HEK293 (cell line): Measurements from ENCODE around the gene RPS6KB2.

Experiments
- IKZF3 ChIP-seq: fragments of 450-650 bp; IDR thresholded peaks from 2 replicates; pipeline ENCODE4 v1.5.0; 2018; ENCODE audit warnings: missing biosample characterization, mild to moderate bottlenecking, missing genetic modification characterization, moderate library complexity
- KLF16 ChIP-seq: fragments of 450-650 bp; formaldehyde crosslinking; IDR thresholded peaks from 2 replicates; pipeline ENCODE4 v1.5.1; 2017; ENCODE audit warnings: missing biosample characterization, missing genetic modification characterization
- MEIS1 ChIP-seq: sonication (generic); formaldehyde crosslinking; IDR thresholded peaks from 2 replicates; pipeline ENCODE4 v1.8.1; 2022; ENCODE audit warnings: missing genetic modification reagents, mild to moderate bottlenecking, borderline replicate concordance
- PRDM1 ChIP-seq: fragments of 450-650 bp; formaldehyde crosslinking; IDR thresholded peaks from 2 replicates; pipeline ENCODE4; 2016; ENCODE audit warnings: missing biosample characterization, missing genetic modification characterization
- SALL2 ChIP-seq: fragments of 450-650 bp; formaldehyde crosslinking; IDR thresholded peaks from 2 replicates; pipeline ENCODE4 v1.5.0; 2017; ENCODE audit warnings: missing biosample characterization, mild to moderate bottlenecking, missing genetic modification characterization, borderline replicate concordance
- YY1 ChIP-seq: fragments of 450-650 bp; formaldehyde crosslinking; IDR thresholded peaks from 2 replicates; pipeline ENCODE4 v1.5.1; 2018; ENCODE audit warnings: missing biosample characterization, missing genetic modification characterization
- ZFP3 ChIP-seq: fragments of 450-650 bp; formaldehyde crosslinking; IDR thresholded peaks from 2 replicates; pipeline ENCODE4 v1.5.1; 2016; ENCODE audit warnings: low read depth, missing biosample characterization, missing genetic modification characterization
- ZNF10 ChIP-seq: fragments of 450-650 bp; formaldehyde crosslinking; IDR thresholded peaks from 2 replicates; pipeline ENCODE4 v1.5.1; 2017; ENCODE audit warnings: missing biosample characterization, missing genetic modification characterization
- ZNF112 ChIP-seq: fragments of 450-650 bp; formaldehyde crosslinking; IDR thresholded peaks from 2 replicates; pipeline ENCODE4 v1.5.0; 2017; ENCODE audit warnings: missing biosample characterization, missing genetic modification characterization
- ZNF114 ChIP-seq: fragments of 450-650 bp; formaldehyde crosslinking; IDR thresholded peaks from 2 replicates; pipeline ENCODE4 v1.5.0; 2017; ENCODE audit warnings: missing biosample characterization, missing genetic modification characterization
- ZNF138 ChIP-seq: fragments of 450-650 bp; formaldehyde crosslinking; IDR thresholded peaks from 2 replicates; pipeline ENCODE4 v1.5.1; 2016; ENCODE audit warnings: missing biosample characterization, missing genetic modification characterization, borderline replicate concordance
- ZNF184 ChIP-seq: fragments of 450-650 bp; IDR thresholded peaks from 2 replicates; pipeline ENCODE4 v1.5.1; 2018; ENCODE audit warnings: missing biosample characterization, mild to moderate bottlenecking, missing genetic modification characterization
- ZNF202 ChIP-seq: fragments of 450-650 bp; formaldehyde crosslinking; IDR thresholded peaks from 2 replicates; pipeline ENCODE4 v1.5.1; 2016; ENCODE audit warnings: missing biosample characterization, missing genetic modification characterization, borderline replicate concordance
- ZNF211 ChIP-seq: fragments of 450-650 bp; formaldehyde crosslinking; IDR thresholded peaks from 2 replicates; pipeline ENCODE4 v1.5.1; 2016; ENCODE audit warnings: low read depth, missing biosample characterization, missing genetic modification characterization
- ZNF311 ChIP-seq: fragments of 450-650 bp; formaldehyde crosslinking; IDR thresholded peaks from 2 replicates; pipeline ENCODE4 v1.5.1; 2017; ENCODE audit warnings: missing biosample characterization, missing genetic modification characterization, borderline replicate concordance
- ZNF350 ChIP-seq: fragments of 450-650 bp; formaldehyde crosslinking; IDR thresholded peaks from 2 replicates; pipeline ENCODE4 v1.5.0; 2017; ENCODE audit warnings: missing biosample characterization, mild to moderate bottlenecking, missing genetic modification characterization
- ZNF366 ChIP-seq: fragments of 450-650 bp; formaldehyde crosslinking; conservative IDR thresholded peaks from 2 replicates; pipeline ENCODE4 v1.5.1; 2016; ENCODE audit warnings: missing biosample characterization, missing genetic modification characterization
- ZNF426 ChIP-seq: fragments of 450-650 bp; formaldehyde crosslinking; IDR thresholded peaks from 2 replicates; pipeline ENCODE4 v1.5.1; 2017; ENCODE audit warnings: missing biosample characterization, missing genetic modification characterization, mild to moderate bottlenecking, inconsistent platforms, moderate library complexity
- ZNF433 ChIP-seq: fragments of 450-650 bp; formaldehyde crosslinking; IDR thresholded peaks from 2 replicates; pipeline ENCODE4 v1.5.1; 2016; ENCODE audit warnings: missing biosample characterization, missing genetic modification characterization, low read depth
- ZNF549 ChIP-seq: fragments of 450-650 bp; IDR thresholded peaks from 2 replicates; pipeline ENCODE4 v1.5.1; 2018; ENCODE audit warnings: missing biosample characterization, missing genetic modification characterization, mild to moderate bottlenecking, inconsistent platforms, moderate library complexity
- ZNF561 ChIP-seq: fragments of 450-650 bp; IDR thresholded peaks from 2 replicates; pipeline ENCODE4 v1.5.1; 2018; ENCODE audit warnings: missing biosample characterization, missing genetic modification characterization, borderline replicate concordance
- ZNF596 ChIP-seq: fragments of 450-650 bp; IDR thresholded peaks from 2 replicates; pipeline ENCODE4 v1.5.0; 2018; ENCODE audit warnings: missing biosample characterization, mild to moderate bottlenecking, missing genetic modification characterization, moderate library complexity
- ZNF610 ChIP-seq: fragments of 450-650 bp; formaldehyde crosslinking; IDR thresholded peaks from 2 replicates; pipeline ENCODE4 v1.5.1; 2016; ENCODE audit warnings: missing biosample characterization, missing genetic modification characterization, borderline replicate concordance
- ZNF707 ChIP-seq: fragments of 450-650 bp; formaldehyde crosslinking; IDR thresholded peaks from 2 replicates; pipeline ENCODE4 v1.5.1; 2016; ENCODE audit warnings: missing biosample characterization, missing genetic modification characterization
- ZNF76 ChIP-seq: fragments of 450-650 bp; formaldehyde crosslinking; IDR thresholded peaks from 2 replicates; pipeline ENCODE4; 2016; ENCODE audit warnings: low read depth, missing biosample characterization, missing genetic modification characterization, borderline replicate concordance
- ZNF837 ChIP-seq: fragments of 450-650 bp; formaldehyde crosslinking; IDR thresholded peaks from 2 replicates; pipeline ENCODE4 v1.5.1; 2016; ENCODE audit warnings: missing biosample characterization, missing genetic modification characterization
- TF ChIP-seq, protein P1 (sequence below): fragments of 450-650 bp; IDR thresholded peaks from 2 replicates; pipeline ENCODE4 v1.5.1; 2018; ENCODE audit warnings: missing biosample characterization, missing genetic modification characterization
- TF ChIP-seq, protein P2 (sequence below): fragments of 450-650 bp; formaldehyde crosslinking; IDR thresholded peaks from 2 replicates; pipeline ENCODE4 v1.5.1; 2016; ENCODE audit warnings: missing biosample characterization, missing genetic modification characterization
- TF ChIP-seq, protein P3 (sequence below): fragments of 450-650 bp; formaldehyde crosslinking; IDR thresholded peaks from 2 replicates; pipeline ENCODE4 v1.5.1; 2016; ENCODE audit warnings: missing biosample characterization, missing genetic modification characterization
- TF ChIP-seq, protein P4 (sequence below): fragments of 450-650 bp; formaldehyde crosslinking; IDR thresholded peaks from 2 replicates; pipeline ENCODE4 v1.5.1; 2016; ENCODE audit warnings: missing biosample characterization, missing genetic modification characterization
- TF ChIP-seq, protein P5 (sequence below): fragments of 450-650 bp; formaldehyde crosslinking; IDR thresholded peaks from 2 replicates; pipeline ENCODE4 v1.5.1; 2017; ENCODE audit warnings: missing biosample characterization, missing genetic modification characterization

RPS6KB2 gene

DNA sequence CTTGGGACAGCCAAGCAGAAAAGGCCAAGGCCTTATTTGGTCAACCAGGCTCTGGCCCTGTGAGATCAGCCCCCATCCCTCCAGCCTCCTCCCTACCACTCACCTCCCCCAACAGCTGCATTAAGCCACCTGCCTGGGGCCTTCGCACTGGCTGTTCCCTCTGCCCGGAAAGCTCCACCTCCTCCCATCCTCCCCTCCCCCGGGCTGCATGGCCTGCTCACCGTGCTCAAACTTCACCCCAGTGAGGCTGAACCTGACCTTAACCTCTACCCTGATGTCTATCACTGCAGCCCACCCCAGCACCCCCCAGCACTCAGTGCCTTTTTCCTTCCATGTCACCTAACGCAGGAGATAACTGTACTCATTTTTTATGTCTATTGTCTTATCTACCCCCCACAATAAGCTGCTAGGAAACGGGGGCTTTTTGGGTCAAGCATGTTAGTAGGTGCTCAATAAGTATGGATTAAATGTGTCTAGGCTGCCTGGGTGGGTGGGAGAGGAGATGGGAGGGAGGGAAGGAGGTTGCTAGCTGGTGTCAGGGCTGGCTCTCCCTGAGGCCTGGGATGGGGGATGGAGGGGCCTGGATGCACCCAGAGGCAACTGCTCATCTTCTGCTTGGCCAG, 8.3 kb downstream of the RPS6KB2 start (continued):
- TF ChIP-seq, protein P1, sequence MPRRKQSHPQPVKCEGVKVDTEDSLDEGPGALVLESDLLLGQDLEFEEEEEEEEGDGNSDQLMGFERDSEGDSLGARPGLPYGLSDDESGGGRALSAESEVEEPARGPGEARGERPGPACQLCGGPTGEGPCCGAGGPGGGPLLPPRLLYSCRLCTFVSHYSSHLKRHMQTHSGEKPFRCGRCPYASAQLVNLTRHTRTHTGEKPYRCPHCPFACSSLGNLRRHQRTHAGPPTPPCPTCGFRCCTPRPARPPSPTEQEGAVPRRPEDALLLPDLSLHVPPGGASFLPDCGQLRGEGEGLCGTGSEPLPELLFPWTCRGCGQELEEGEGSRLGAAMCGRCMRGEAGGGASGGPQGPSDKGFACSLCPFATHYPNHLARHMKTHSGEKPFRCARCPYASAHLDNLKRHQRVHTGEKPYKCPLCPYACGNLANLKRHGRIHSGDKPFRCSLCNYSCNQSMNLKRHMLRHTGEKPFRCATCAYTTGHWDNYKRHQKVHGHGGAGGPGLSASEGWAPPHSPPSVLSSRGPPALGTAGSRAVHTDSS = no peak
- no peak for TF ChIP-seq ZNF112 (tag by site-specific recombination)
- TF ChIP-seq PRDM1 = no peak
- no peak for TF ChIP-seq ZNF311 (tag by site-specific recombination)
- no peak for TF ChIP-seq ZNF76 (tag by site-specific recombination)
- 0 out of 2 replicates have a peak, but pooled peaks have one; percentile 31 for TF ChIP-seq KLF16 (tag by site-specific recombination)
- no peak for TF ChIP-seq ZFP3
- no peak for TF ChIP-seq ZNF350 (tag by site-specific recombination)
- no peak for TF ChIP-seq ZNF211
- no peak for TF ChIP-seq ZNF596 (tag by site-specific recombination)
- no peak for TF ChIP-seq IKZF3 (tag by site-specific recombination)
- TF ChIP-seq ZNF114 (tag by site-specific recombination) = no peak
- TF ChIP-seq SALL2 (tag by site-specific recombination) = no peak
- TF ChIP-seq, protein P2, sequence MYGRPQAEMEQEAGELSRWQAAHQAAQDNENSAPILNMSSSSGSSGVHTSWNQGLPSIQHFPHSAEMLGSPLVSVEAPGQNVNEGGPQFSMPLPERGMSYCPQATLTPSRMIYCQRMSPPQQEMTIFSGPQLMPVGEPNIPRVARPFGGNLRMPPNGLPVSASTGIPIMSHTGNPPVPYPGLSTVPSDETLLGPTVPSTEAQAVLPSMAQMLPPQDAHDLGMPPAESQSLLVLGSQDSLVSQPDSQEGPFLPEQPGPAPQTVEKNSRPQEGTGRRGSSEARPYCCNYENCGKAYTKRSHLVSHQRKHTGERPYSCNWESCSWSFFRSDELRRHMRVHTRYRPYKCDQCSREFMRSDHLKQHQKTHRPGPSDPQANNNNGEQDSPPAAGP (tag by site-specific recombination) = peak; percentile 83
- no peak for TF ChIP-seq ZNF184 (tag by site-specific recombination)
- no peak for TF ChIP-seq ZNF138
- no peak for TF ChIP-seq ZNF707 (tag by site-specific recombination)
- no peak for TF ChIP-seq YY1 (tag by site-specific recombination)
- no peak for TF ChIP-seq ZNF549
- no peak for TF ChIP-seq MEIS1 (CRISPR knock-in tag)
- TF ChIP-seq, protein P3, sequence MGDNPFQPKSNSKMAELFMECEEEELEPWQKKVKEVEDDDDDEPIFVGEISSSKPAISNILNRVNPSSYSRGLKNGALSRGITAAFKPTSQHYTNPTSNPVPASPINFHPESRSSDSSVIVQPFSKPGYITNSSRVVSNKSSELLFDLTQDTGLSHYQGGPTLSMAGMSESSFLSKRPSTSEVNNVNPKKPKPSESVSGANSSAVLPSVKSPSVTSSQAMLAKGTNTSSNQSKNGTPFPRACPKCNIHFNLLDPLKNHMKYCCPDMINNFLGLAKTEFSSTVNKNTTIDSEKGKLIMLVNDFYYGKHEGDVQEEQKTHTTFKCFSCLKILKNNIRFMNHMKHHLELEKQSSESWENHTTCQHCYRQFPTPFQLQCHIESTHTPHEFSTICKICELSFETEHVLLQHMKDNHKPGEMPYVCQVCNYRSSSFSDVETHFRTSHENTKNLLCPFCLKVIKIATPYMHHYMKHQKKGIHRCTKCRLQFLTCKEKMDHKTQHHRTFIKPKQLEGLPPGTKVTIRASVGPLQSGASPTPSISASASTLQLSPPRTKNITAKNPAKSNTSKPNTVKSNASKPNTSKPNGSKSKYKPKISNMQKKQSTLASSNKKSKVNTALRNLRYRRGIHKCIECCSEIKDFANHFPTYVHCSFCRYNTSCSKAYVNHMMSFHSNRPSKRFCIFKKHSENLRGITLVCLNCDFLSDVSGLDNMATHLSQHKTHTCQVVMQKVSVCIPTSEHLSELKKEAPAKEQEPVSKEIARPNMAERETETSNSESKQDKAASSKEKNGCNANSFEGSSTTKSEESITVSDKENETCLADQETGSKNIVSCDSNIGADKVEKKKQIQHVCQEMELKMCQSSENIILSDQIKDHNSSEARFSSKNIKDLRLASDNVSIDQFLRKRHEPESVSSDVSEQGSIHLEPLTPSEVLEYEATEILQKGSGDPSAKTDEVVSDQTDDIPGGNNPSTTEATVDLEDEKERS = no peak
- no peak for TF ChIP-seq ZNF837 (tag by site-specific recombination)
- TF ChIP-seq ZNF202 (tag by site-specific recombination) = no peak
- TF ChIP-seq ZNF433 = no peak
- TF ChIP-seq, protein P4, sequence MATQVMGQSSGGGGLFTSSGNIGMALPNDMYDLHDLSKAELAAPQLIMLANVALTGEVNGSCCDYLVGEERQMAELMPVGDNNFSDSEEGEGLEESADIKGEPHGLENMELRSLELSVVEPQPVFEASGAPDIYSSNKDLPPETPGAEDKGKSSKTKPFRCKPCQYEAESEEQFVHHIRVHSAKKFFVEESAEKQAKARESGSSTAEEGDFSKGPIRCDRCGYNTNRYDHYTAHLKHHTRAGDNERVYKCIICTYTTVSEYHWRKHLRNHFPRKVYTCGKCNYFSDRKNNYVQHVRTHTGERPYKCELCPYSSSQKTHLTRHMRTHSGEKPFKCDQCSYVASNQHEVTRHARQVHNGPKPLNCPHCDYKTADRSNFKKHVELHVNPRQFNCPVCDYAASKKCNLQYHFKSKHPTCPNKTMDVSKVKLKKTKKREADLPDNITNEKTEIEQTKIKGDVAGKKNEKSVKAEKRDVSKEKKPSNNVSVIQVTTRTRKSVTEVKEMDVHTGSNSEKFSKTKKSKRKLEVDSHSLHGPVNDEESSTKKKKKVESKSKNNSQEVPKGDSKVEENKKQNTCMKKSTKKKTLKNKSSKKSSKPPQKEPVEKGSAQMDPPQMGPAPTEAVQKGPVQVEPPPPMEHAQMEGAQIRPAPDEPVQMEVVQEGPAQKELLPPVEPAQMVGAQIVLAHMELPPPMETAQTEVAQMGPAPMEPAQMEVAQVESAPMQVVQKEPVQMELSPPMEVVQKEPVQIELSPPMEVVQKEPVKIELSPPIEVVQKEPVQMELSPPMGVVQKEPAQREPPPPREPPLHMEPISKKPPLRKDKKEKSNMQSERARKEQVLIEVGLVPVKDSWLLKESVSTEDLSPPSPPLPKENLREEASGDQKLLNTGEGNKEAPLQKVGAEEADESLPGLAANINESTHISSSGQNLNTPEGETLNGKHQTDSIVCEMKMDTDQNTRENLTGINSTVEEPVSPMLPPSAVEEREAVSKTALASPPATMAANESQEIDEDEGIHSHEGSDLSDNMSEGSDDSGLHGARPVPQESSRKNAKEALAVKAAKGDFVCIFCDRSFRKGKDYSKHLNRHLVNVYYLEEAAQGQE (tag by site-specific recombination) = no peak
- no peak for TF ChIP-seq ZNF561 (tag by site-specific recombination)
- TF ChIP-seq ZNF426 = no peak
- TF ChIP-seq, protein P5, sequence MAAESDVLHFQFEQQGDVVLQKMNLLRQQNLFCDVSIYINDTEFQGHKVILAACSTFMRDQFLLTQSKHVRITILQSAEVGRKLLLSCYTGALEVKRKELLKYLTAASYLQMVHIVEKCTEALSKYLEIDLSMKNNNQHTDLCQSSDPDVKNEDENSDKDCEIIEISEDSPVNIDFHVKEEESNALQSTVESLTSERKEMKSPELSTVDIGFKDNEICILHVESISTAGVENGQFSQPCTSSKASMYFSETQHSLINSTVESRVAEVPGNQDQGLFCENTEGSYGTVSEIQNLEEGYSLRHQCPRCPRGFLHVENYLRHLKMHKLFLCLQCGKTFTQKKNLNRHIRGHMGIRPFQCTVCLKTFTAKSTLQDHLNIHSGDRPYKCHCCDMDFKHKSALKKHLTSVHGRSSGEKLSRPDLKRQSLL (tag by site-specific recombination) = no peak
- no peak for TF ChIP-seq ZNF610 (tag by site-specific recombination)
- TF ChIP-seq ZNF366 (tag by site-specific recombination) = peak; percentile 57
- TF ChIP-seq ZNF10 = no peak
